Hindlimb muscle (tissue), 1 donor: ENCODE results near the gene OR2AT4. TPM values are rescaled to one million over a fixed set of nuclear protein-coding genes. Genes with fewer than 3 reads are reported as not detected.

Source experiments
- polyA plus RNA-seq: library from polyadenylated mRNA; unstranded; fragments of 120-200 nt; gene quantifications from one replicate; pipeline ENCODE4 v1.2.1, GENCODE V29; 2013; ENCODE audit not compliant: insufficient read length

OR2AT4 gene
- polyA plus RNA-seq, 1 donor: 0.06 TPM

Other genes with a start within 250 kb of the OR2AT4 start
- gene XRRA1, start 147.8 kb downstream of the OR2AT4 start, polyA plus RNA-seq: 5.6 TPM
- 82.8 TPM for gene SPCS2, start 147.6 kb downstream of the OR2AT4 start, polyA plus RNA-seq
- 21.2 TPM for gene NEU3, start 107.9 kb downstream of the OR2AT4 start, polyA plus RNA-seq
- 17.5 TPM for gene SLCO2B1, start 54.2 kb upstream of the OR2AT4 start, polyA plus RNA-seq
- 0.30 TPM for gene TPBGL, start 143.9 kb upstream of the OR2AT4 start, polyA plus RNA-seq